Activated B cell treated with CpG ODN at 0.5 μM for 24 hours (primary cell): ENCODE data around the gene DPEP2. TPM values are rescaled to one million over a fixed set of nuclear protein-coding genes. Genes with fewer than 3 reads are reported as not detected.
A peak's percentile ranks its signal among the peaks of the same experiment; 100 is the strongest.

ENCODE experiments used
- ATAC-seq: fragments of 200-7000 bp; cut with Tn5 transposase; one replicate; pipeline ENCODE4 v1.10.0; 2021; ENCODE audit warnings: low read depth, mild to moderate bottlenecking, moderate library complexity
- CTCF ChIA-PET: fragments of 350-600 bp; sonication (Branson Sonifier 250); formaldehyde crosslinking; loops from one replicate; lab custom pipeline; 2021; ENCODE audit warnings: antibody characterized with exemption; lab: Charles Lee
- POLR2A ChIA-PET: fragments of 350-600 bp; sonication (Branson Sonifier 250); formaldehyde crosslinking; loops from one replicate; lab custom pipeline; 2021; ENCODE audit warnings: antibody characterized with exemption; lab: Charles Lee
- DNase-seq: peaks from one replicate; pipeline ENCODE4 v3.0.0; 2022
- H3K27ac Mint-ChIP-seq: one replicate; pipeline ENCODE4 v1.8.0; 2020; ENCODE audit warnings: mixed read lengths
- H3K27me3 Mint-ChIP-seq: one replicate; pipeline ENCODE4 v1.8.0; 2021; ENCODE audit warnings: mixed read lengths
- H3K36me3 Mint-ChIP-seq: one replicate; pipeline ENCODE4 v1.8.0; 2021; ENCODE audit warnings: low read depth, mixed read lengths
- H3K4me1 Mint-ChIP-seq: one replicate; pipeline ENCODE4 v1.8.0; 2021; ENCODE audit warnings: mixed read lengths
- H3K4me3 Mint-ChIP-seq: one replicate; pipeline ENCODE4 v1.8.0; 2020; ENCODE audit warnings: mild to moderate bottlenecking, mixed read lengths
- H3K9me3 Mint-ChIP-seq: one replicate; pipeline ENCODE4 v1.8.0; 2020; ENCODE audit warnings: mixed read lengths
- CTCF ChIP-seq: fragments of 200-600 bp; IDR thresholded peaks from one replicate; pipeline ENCODE4 v1.8.0; 2022; ENCODE audit warnings: antibody characterized with exemption, mild to moderate bottlenecking
- intact Hi-C: fragments of 100-400 bp; cut with micrococcal nuclease; formaldehyde crosslinking; loops from one replicate; pipeline ENCODE4 v1.15.1; 2024
- total RNA-seq: library from RNA; stranded (reverse); gene quantifications from 2 replicates; pipeline ENCODE4 v1.2.3, GENCODE V29; 2022

The DPEP2 gene
- total RNA-seq, 1 donor from 2014 or later = 13.8 TPM

- no peak for TF ChIP-seq CTCF
- Mint-ChIP-seq H3K27me3 (no peaks in the 10 kb centered on the region), H3K9me3 (no peaks in the 10 kb centered on the region), H3K27ac (no peak within 1 kb of the TSS), H3K36me3 (peaks cover 16% of the 10 kb centered on the region), H3K4me1 (peaks cover 18% of the 10 kb centered on the region), H3K4me3 (no peak within 1 kb of the TSS)
- DNase-seq (no peak), ATAC-seq (no peak)
- ChIA-PET CTCF (interaction anchor here (1.2 kb wide), 2 partner anchors 60 to 97 kb away, joined by 3 read pairs; no protein-coding TSS in a partner anchor), POLR2A (interaction anchor here (1.0 to 1.1 kb wide), 2 partner anchors 8 to 17 kb away, joined by 3 read pairs; no protein-coding TSS in a partner anchor)
- intact Hi-C loops = no loop called here
Observed at GRCh38 chr16:67943619-67944504, 55.4 kb downstream of the DPEP2 start, which contains the start of gene LCAT. Gene LCAT (minus strand): TSS chr16:67944120. CDS start chr16:67944101, 19 bp downstream.

- H3K27me3 Mint-ChIP-seq = no peaks in the 10 kb centered on the region
- CTCF ChIA-PET = no interaction called here
- no peak overlapping the region for H3K4me3 Mint-ChIP-seq
- intact Hi-C loops = no loop called here
- peaks cover 18% of the 10 kb centered on the region for H3K4me1 Mint-ChIP-seq
- TF ChIP-seq CTCF = no peak
- POLR2A ChIA-PET = no interaction called here
- H3K36me3 Mint-ChIP-seq = peaks cover 15% of the 10 kb centered on the region
- H3K27ac Mint-ChIP-seq = no peak overlapping the region
- no peaks in the 10 kb centered on the region for H3K9me3 Mint-ChIP-seq
- DNase-seq = no peak
- ATAC-seq = no peak
Observed at GRCh38 chr16:67943256-67943618, 56.0 kb downstream of the DPEP2 start.

- DNase-seq = no peak
- Mint-ChIP-seq H3K27ac (no peak overlapping the region), H3K4me1 (peaks cover 18% of the 10 kb centered on the region), H3K4me3 (no peak overlapping the region), H3K27me3 (no peaks in the 10 kb centered on the region), H3K36me3 (peaks cover 13% of the 10 kb centered on the region), H3K9me3 (no peaks in the 10 kb centered on the region)
- ChIA-PET CTCF (interaction anchor here (0.6 to 2.6 kb wide), 8 partner anchors 10 to 123 kb away, joined by 3 to 15 read pairs (median 3); no protein-coding TSS in a partner anchor), POLR2A (interaction anchor here (0.6 to 1.4 kb wide), 2 partner anchors 42 to 130 kb away, joined by 3 to 4 read pairs; no protein-coding TSS in a partner anchor)
- TF ChIP-seq CTCF = no peak
- intact Hi-C loops = no loop called here
- ATAC-seq = peak; percentile 7
Observed at GRCh38 chr16:67942510-67943255, 56.6 kb downstream of the DPEP2 start.

- H3K27ac Mint-ChIP-seq = no peak overlapping the region
Observed at GRCh38 chr16:67942200-67942509, 57.1 kb downstream of the DPEP2 start.

More at GRCh38 chr16:67942200-67942509, 57.1 kb downstream of the DPEP2 start:
- ATAC-seq = peak; percentile 81
- Mint-ChIP-seq H3K4me3 (no peak overlapping the region), H3K4me1 (peaks cover 22% of the 10 kb centered on the region), H3K36me3 (peaks cover 13% of the 10 kb centered on the region), H3K9me3 (no peaks in the 10 kb centered on the region), H3K27me3 (no peaks in the 10 kb centered on the region)
- ChIA-PET POLR2A (interaction anchor here (0.6 to 1.4 kb wide), 3 partner anchors 9 to 130 kb away, joined by 3 to 4 read pairs (median 3); no protein-coding TSS in a partner anchor), CTCF (interaction anchor here (0.6 to 2.6 kb wide), 9 partner anchors 10 to 123 kb away, joined by 3 to 15 read pairs (median 3); no protein-coding TSS in a partner anchor)
- TF ChIP-seq CTCF = no peak
- no peak for DNase-seq
- intact Hi-C loops = no loop called here
